ENCODE data around the gene HTD2. TPM values are rescaled to one million over a fixed set of nuclear protein-coding genes. Genes with fewer than 3 reads are reported as not detected.

Gene HTD2
- total and polyA plus RNA-seq, 2 of the 4 experiments (the other 2 are of a cell fraction) = 6.4 to 13.3 TPM

DNA sequence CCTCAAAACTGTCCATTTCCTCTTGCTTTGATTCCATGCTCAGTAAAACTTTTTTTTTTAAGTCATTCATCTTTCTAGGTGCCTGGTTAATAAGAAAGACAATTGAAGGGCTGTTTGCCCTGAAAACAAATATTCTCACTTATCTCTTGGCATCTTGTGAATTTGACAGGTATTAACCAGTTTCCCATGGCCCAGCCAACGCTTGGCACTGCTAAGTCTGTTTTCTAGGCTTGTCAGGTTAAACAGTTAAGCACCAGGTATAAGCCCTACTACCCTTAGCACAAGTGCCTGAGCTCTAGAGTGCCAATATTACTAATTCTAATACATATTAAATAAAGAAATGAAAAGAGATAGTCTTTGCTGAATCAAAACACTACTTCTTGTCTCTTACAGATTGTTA is 62.7 kb downstream of the HTD2 start:
- H3K9ac ChIP-seq (ENCODE audit: low read depth, low read length) = no peak overlapping the region
- in situ Hi-C loops (cut with MboI; ENCODE audit: low sequenced_read_pairs) = no loop called here
- BruUV-seq (replicated peaks) = no TSS peak
- no peak overlapping the region for H3K4ac ChIP-seq (ENCODE audit: low read depth, low read length)
- H2BK20ac ChIP-seq (ENCODE audit: low read depth, low read length) = no peak overlapping the region
- H3K9me1 ChIP-seq (ENCODE audit: insufficient read depth, low read length) = peaks cover 6% of the 10 kb centered on the region; the same call in 1 of the 2 replicates
- H2AK5ac ChIP-seq (ENCODE audit: low read depth, low read length) = no peak overlapping the region
- ChIA-PET CTCF (no interaction called here), POLR2A (ENCODE audit: unreplicated experiment) (no interaction called here)
- H4K20me1 ChIP-seq (ENCODE audit: insufficient read depth, low read length) = peaks cover 13% of the 10 kb centered on the region; the same call in 1 of the 2 replicates
- H3K23ac ChIP-seq (ENCODE audit: low read depth, low read length) = no peak overlapping the region
- H4K91ac ChIP-seq (ENCODE audit: insufficient read depth, low read depth, low read length) = no peak overlapping the region
- H3K4me1 ChIP-seq (ENCODE audit: control insufficient read depth, insufficient read depth, low read length) = no peaks in the 10 kb centered on the region
- no peak overlapping the region for H2BK5ac ChIP-seq (ENCODE audit: low read depth, low read length, poor library complexity, severe bottlenecking)
- no CpG with 5 or more reads among the region's 1 CpG for WGBS, 2 experiments (ENCODE audit: extremely low coverage in 2 of 2, insufficient read length in 1 of 2)
- H2BK120ac ChIP-seq (ENCODE audit: low read depth, low read length) = no peak overlapping the region
- H2AFZ ChIP-seq (replicated peaks; ENCODE audit: low read length, poor library complexity) = no peak overlapping the region
- H3K14ac ChIP-seq (replicated peaks; ENCODE audit: low read depth, low read length) = no peak overlapping the region
- peaks cover 19 to 27% of the 10 kb centered on the region in 2 experiments for H3K79me1 ChIP-seq (ENCODE audit: low read depth in 1 of 2, low read length in 2 of 2)
- H3K4me3 ChIP-seq (ENCODE audit: insufficient read depth, low read depth, low read length) = no peak overlapping the region
- H3K27ac ChIP-seq (ENCODE audit: insufficient read depth, low read length) = no peak overlapping the region
- dilution Hi-C loops (cut with HindIII; ENCODE audit: low sequenced_read_pairs, unreplicated experiment) = no loop called here
- no peak overlapping the region for H2AK9ac ChIP-seq (replicated peaks; ENCODE audit: low read depth, low read length, poor library complexity)
- DNase-seq = no peak
- H3K27me3 ChIP-seq (ENCODE audit: control insufficient read depth, insufficient read depth, low read length) = no peaks in the 10 kb centered on the region
- no peak for TF ChIP-seq POLR2A (IDR thresholded peaks at IDR 0.05; ENCODE audit: low read depth, low read length)
- no peak for TF ChIP-seq RAD21 (IDR thresholded peaks at IDR 0.05; ENCODE audit: low read length)
- ATAC-seq (ENCODE audit: low read depth) = no peak
- H3K56ac ChIP-seq (ENCODE audit: extremely low read depth, insufficient read depth, low read length) = no peak overlapping the region
- H3K4me2 ChIP-seq (ENCODE audit: low read depth, low read length) = no peak overlapping the region
- no peaks in the 10 kb centered on the region for H3K9me3 ChIP-seq (ENCODE audit: control insufficient read depth, insufficient read depth, low read length)
- no peak overlapping the region for H4K8ac ChIP-seq (ENCODE audit: low read depth in 2 of 2, low read length in 2 of 2)
- no peak overlapping the region for H2BK15ac ChIP-seq (ENCODE audit: low read depth, low read length)
- no peak overlapping the region for H3K18ac ChIP-seq (ENCODE audit: low read depth, low read length)
- H4K5ac ChIP-seq (ENCODE audit: low read depth, low read length) = no peak overlapping the region
- intact Hi-C loops (cut with micrococcal nuclease) = no loop called here
- peaks cover 10% of the 10 kb centered on the region; the same call in 1 of the 2 replicates for H3K36me3 ChIP-seq (ENCODE audit: control insufficient read depth, insufficient read depth, low read length)

Small RNA genes within 50 kb of the gene (microRNA-seq; reads per million reads assigned to microRNA genes)
- gene AC098479.1 (ENCODE audit: insufficient read depth, insufficient read length) = not detected

Small RNA genes within 50 kb of the gene (small RNA-seq; reads per million reads assigned to genes)
- 0 reads per million in 5 experiments for gene AC098479.1

Other genes with a start within 250 kb of the HTD2 start
- gene DNASE1L3, start 95.5 kb upstream of the HTD2 start, total RNA-seq (2012; rRNA removed) = not detected in 2 replicates
- not detected in 2 replicates for gene DNASE1L3, start 95.5 kb upstream of the HTD2 start, polyA plus RNA-seq (2012; rRNA removed)
- gene ABHD6, start 68.7 kb upstream of the HTD2 start, total RNA-seq (2012; rRNA removed) = 4.7 and 5.0 TPM in 2 replicates
- gene ABHD6, start 68.7 kb upstream of the HTD2 start, polyA plus RNA-seq (2012; rRNA removed) = 5.6 and 6.3 TPM in 2 replicates
- 6.6 and 11.9 TPM in 2 replicates for gene RPP14, start 275 bp upstream of the HTD2 start, total RNA-seq (2012; rRNA removed)
- gene RPP14, start 275 bp upstream of the HTD2 start, polyA plus RNA-seq (2012; rRNA removed) = 6.5 and 7.8 TPM in 2 replicates
- gene PXK, start 26.4 kb downstream of the HTD2 start, total RNA-seq (2012; rRNA removed) = 14.3 and 15.6 TPM in 2 replicates
- 16.4 and 17.7 TPM in 2 replicates for gene PXK, start 26.4 kb downstream of the HTD2 start, polyA plus RNA-seq (2012; rRNA removed)
- 73.5 and 86.9 TPM in 2 replicates for gene PDHB, start 127.3 kb downstream of the HTD2 start, total RNA-seq (2012; rRNA removed)
- gene PDHB, start 127.3 kb downstream of the HTD2 start, polyA plus RNA-seq (2012; rRNA removed) = 63.8 and 69.2 TPM in 2 replicates
- 7.0 and 9.4 TPM in 2 replicates for gene KCTD6, start 185.6 kb downstream of the HTD2 start, total RNA-seq (2012; rRNA removed)
- 5.6 and 9.2 TPM in 2 replicates for gene KCTD6, start 185.6 kb downstream of the HTD2 start, polyA plus RNA-seq (2012; rRNA removed)
- gene ACOX2, start 230.7 kb downstream of the HTD2 start, total RNA-seq (2012; rRNA removed) = 15.6 and 17.8 TPM in 2 replicates
- gene ACOX2, start 230.7 kb downstream of the HTD2 start, polyA plus RNA-seq (2012; rRNA removed) = 26.8 and 32.9 TPM in 2 replicates

Measured in IMR-90 (cell line).